ENCODE measurements around the gene ZNF423. TPM values are rescaled to one million over a fixed set of nuclear protein-coding genes. Genes with fewer than 3 reads are reported as not detected.

Gene ZNF423
- total RNA-seq, 2 donors from 2014 or later: 4.7 to 7.3 TPM

DNA sequence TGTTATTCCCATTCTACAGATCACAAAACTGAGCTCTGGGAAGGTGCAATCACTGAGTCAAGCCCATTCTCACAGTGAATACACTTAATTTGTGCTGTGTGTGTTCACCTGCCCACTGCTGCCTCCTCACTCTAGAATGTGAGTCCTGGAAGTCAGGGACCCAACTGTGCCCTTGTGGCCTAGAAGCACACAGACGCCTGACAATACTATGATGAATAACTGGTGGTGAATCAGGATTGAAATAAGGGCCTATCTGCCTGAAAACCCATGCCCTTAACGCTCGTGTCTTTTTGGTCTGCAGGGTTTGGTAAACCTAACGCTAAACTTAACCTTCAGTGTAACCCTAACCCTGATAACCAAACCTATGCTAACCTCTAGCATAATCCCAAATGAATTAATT is 80.3 kb downstream of the ZNF423 start:
- Histone ChIP-seq H3K4me1 (no peaks in the 10 kb centered on the region), H3K36me3 (no peaks in the 10 kb centered on the region), H3K4me3 (no peak overlapping the region), H3K27ac (no peak overlapping the region), H3K27me3 (no peaks in the 10 kb centered on the region), H3K9ac (ENCODE audit: low read depth in 2 of 2, low read length in 2 of 2) (no peak overlapping the region), H3K9me3 (no peaks in the 10 kb centered on the region)
- no peak for DNase-seq
- intact Hi-C loops (cut with DNase I): no loop called here
- TF ChIP-seq, protein P1, sequence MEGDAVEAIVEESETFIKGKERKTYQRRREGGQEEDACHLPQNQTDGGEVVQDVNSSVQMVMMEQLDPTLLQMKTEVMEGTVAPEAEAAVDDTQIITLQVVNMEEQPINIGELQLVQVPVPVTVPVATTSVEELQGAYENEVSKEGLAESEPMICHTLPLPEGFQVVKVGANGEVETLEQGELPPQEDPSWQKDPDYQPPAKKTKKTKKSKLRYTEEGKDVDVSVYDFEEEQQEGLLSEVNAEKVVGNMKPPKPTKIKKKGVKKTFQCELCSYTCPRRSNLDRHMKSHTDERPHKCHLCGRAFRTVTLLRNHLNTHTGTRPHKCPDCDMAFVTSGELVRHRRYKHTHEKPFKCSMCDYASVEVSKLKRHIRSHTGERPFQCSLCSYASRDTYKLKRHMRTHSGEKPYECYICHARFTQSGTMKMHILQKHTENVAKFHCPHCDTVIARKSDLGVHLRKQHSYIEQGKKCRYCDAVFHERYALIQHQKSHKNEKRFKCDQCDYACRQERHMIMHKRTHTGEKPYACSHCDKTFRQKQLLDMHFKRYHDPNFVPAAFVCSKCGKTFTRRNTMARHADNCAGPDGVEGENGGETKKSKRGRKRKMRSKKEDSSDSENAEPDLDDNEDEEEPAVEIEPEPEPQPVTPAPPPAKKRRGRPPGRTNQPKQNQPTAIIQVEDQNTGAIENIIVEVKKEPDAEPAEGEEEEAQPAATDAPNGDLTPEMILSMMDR (IDR thresholded peaks at IDR 0.05): no peak

- no peaks in the 10 kb centered on the region for H3K9me3 ChIP-seq
- H3K4me3 ChIP-seq: no peak overlapping the region
- no peaks in the 10 kb centered on the region for H3K4me1 ChIP-seq
- intact Hi-C loops (cut with DNase I): no loop called here
- H3K27me3 ChIP-seq: no peaks in the 10 kb centered on the region
- H3K36me3 ChIP-seq: no peaks in the 10 kb centered on the region
- TF ChIP-seq, protein P1 (IDR thresholded peaks at IDR 0.05): no peak
- DNase-seq: no peak
- H3K27ac ChIP-seq: no peak overlapping the region
- H3K9ac ChIP-seq (ENCODE audit: low read depth in 2 of 2, low read length in 2 of 2): no peak overlapping the region
Measured at GRCh38 chr16:49775018-49775417, 80.9 kb downstream of the ZNF423 start.

- H3K36me3 ChIP-seq: no peaks in the 10 kb centered on the region
- H3K4me1 ChIP-seq: no peaks in the 10 kb centered on the region
- DNase-seq: no peak
- no peak overlapping the region for H3K9ac ChIP-seq (ENCODE audit: low read depth in 2 of 2, low read length in 2 of 2)
- no peaks in the 10 kb centered on the region for H3K27me3 ChIP-seq
- no peak overlapping the region for H3K4me3 ChIP-seq
- intact Hi-C loops (cut with DNase I): no loop called here
- no peak overlapping the region for H3K27ac ChIP-seq
- H3K9me3 ChIP-seq: no peaks in the 10 kb centered on the region
- TF ChIP-seq, protein P1 (IDR thresholded peaks at IDR 0.05): no peak
Measured at GRCh38 chr16:49773534-49774475, 82.1 kb downstream of the ZNF423 start.

- Histone ChIP-seq H3K9ac (ENCODE audit: low read depth in 2 of 2, low read length in 2 of 2) (no peak overlapping the region), H3K36me3 (no peaks in the 10 kb centered on the region), H3K9me3 (no peaks in the 10 kb centered on the region), H3K27me3 (no peaks in the 10 kb centered on the region), H3K4me1 (no peaks in the 10 kb centered on the region), H3K27ac (no peak overlapping the region), H3K4me3 (no peak overlapping the region)
- no peak for DNase-seq
- TF ChIP-seq, protein P1 (IDR thresholded peaks at IDR 0.05): no peak
- intact Hi-C loops (cut with DNase I): no loop called here
Measured at GRCh38 chr16:49767998-49768397, 87.9 kb downstream of the ZNF423 start.

- TF ChIP-seq, protein P1 (IDR thresholded peaks at IDR 0.05): no peak
- DNase-seq: no peak
- Histone ChIP-seq H3K36me3 (no peaks in the 10 kb centered on the region), H3K27ac (no peak overlapping the region), H3K9ac (ENCODE audit: low read depth in 2 of 2, low read length in 2 of 2) (no peak overlapping the region), H3K4me3 (no peak overlapping the region), H3K9me3 (no peaks in the 10 kb centered on the region), H3K27me3 (no peaks in the 10 kb centered on the region), H3K4me1 (no peaks in the 10 kb centered on the region)
- intact Hi-C loops (cut with DNase I): no loop called here
Measured at GRCh38 chr16:49767414-49767813, 88.5 kb downstream of the ZNF423 start.
